ENCODE measurements around the gene GNAL.

DNA sequence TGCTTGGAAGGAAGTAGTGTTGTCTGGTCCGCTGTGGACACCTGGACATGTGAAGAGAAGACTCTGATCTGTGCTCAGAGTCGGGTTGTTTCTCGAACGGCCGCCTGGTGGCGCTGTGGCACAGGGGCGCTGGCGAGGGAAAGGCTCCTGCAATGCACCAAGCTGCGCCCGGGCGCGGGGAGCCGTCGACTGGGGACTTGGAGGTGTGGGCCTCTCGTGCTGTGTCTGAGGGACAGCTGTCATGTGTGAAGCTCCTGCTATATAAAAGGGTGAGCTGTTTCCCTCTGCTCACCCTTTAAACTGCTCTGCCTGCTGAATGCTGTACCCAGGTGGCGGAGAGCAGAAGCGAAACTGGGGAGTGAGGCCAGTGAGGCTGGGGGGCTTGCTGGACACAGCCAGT is 44.0 kb downstream of the GNAL start:
- TF ChIP-seq SP1 (IDR thresholded peaks at IDR 0.05) = no peak
- peak; percentile 80 for TF ChIP-seq CTCF (IDR thresholded peaks at IDR 0.05; ENCODE audit: low read depth, low read length, missing input control)

Data from liver (tissue), 3 donors.